Measurements from ENCODE around the gene UBE2QL1.

Gene UBE2QL1

DNA sequence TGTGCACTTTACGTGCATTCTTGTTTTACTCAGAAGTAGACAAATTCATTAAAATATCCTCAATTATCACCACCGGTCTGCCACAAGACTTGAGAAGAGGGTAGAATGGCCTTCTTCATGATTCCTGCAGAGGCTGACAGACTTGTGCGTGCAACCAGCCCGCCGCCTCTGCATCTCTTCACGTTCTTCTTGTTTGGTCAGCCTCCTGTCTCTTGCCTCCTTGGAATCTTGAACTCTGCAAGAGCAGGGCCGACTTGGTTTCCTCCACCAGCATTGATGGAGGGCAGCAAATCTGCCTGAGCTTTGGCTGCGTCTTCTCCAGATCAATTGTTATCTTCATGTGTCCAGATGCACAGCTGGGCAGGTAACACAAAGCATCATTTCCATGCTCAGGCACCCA, 20.2 kb downstream of the UBE2QL1 start:
- H3K27ac Mint-ChIP-seq: no peak overlapping the region
- H3K36me3 Mint-ChIP-seq (ENCODE audit: low read depth): no peaks in the 10 kb centered on the region
- intact Hi-C loops (cut with micrococcal nuclease): no loop called here
- no peaks in the 10 kb centered on the region for H3K9me3 Mint-ChIP-seq
- H3K4me1 Mint-ChIP-seq (ENCODE audit: low read depth): no peaks in the 10 kb centered on the region
- H3K27me3 Mint-ChIP-seq: peaks cover 10% of the 10 kb centered on the region
- H3K4me3 Mint-ChIP-seq: no peak overlapping the region

DNA sequence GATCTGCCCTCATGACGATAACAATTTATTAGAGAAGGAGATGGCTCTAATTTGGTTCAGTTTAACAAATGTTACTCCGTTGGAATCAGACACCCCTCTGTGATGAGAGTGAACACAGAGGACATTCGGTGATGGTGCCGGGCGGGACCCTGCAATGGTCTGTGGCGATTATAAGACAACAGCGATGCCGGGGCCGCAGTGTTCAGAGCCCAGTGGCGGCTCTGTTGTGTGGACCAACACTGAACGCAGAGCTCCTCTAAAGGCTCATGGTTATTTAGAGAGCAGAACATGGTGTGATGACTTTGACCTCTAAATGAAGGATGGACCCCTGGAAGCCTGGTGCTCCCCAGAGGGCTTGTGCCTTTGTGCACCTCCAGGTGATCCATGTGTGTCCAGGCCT, 21.2 kb downstream of the UBE2QL1 start:
- Mint-ChIP-seq H3K27ac (no peak overlapping the region), H3K4me1 (ENCODE audit: low read depth) (no peaks in the 10 kb centered on the region), H3K27me3 (peaks cover 10% of the 10 kb centered on the region), H3K4me3 (no peak overlapping the region), H3K9me3 (no peaks in the 10 kb centered on the region), H3K36me3 (ENCODE audit: low read depth) (no peaks in the 10 kb centered on the region)
- intact Hi-C loops (cut with micrococcal nuclease): no loop called here

DNA sequence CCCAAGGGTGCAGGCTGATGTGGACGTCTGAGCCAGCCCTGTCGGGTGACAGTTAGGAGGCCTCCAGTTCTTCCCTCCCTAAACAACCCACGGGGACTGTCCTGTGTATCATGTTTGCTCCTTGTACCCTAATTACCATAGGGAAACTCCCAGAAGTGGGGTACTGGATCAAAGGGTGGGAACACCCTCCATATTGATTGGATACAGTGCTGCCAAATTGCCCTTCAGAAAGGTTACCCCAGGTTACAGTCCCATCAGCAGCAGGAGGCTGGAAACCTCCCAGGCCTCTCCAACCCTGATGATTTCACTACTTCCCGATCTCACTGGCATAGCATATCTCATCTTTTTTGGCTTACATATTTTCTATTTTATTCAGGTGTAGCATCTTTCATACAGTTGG, 22.0 kb downstream of the UBE2QL1 start:
- Mint-ChIP-seq H3K4me1 (ENCODE audit: low read depth) (no peaks in the 10 kb centered on the region), H3K27ac (no peak overlapping the region), H3K27me3 (peaks cover 9% of the 10 kb centered on the region), H3K4me3 (no peak overlapping the region), H3K36me3 (ENCODE audit: low read depth) (no peaks in the 10 kb centered on the region), H3K9me3 (no peaks in the 10 kb centered on the region)
- intact Hi-C loops (cut with micrococcal nuclease): no loop called here

DNA sequence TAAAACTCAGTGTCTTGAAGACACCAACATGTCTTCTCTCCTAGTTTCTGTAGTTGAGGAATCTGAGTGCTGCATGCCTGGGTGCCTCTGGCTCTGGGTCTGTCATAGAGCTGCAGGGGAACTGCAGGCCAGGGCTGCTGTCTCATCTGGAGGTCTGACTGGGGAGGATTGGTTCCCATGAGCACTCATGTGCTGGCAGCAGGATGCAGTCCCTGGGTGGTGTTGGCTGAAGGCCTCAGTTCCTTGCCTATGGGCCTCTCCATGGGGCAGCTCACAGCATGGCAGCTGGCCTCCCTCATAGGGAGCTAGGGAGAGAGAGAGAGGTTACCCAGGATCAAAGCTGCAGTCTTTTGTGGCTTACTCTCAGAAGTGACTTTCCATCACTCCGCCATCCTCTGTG, 22.6 kb downstream of the UBE2QL1 start:
- intact Hi-C loops (cut with micrococcal nuclease): no loop called here
- Mint-ChIP-seq H3K27me3 (peaks cover 4% of the 10 kb centered on the region), H3K4me1 (ENCODE audit: low read depth) (no peaks in the 10 kb centered on the region), H3K9me3 (no peaks in the 10 kb centered on the region), H3K27ac (no peak overlapping the region), H3K4me3 (no peak overlapping the region), H3K36me3 (ENCODE audit: low read depth) (no peaks in the 10 kb centered on the region)

GRCh38 chr5:6472792-6473191, 24.1 kb downstream of the UBE2QL1 start:
- Mint-ChIP-seq H3K36me3 (ENCODE audit: low read depth) (no peaks in the 10 kb centered on the region), H3K4me3 (no peak overlapping the region), H3K27me3 (peaks cover 3% of the 10 kb centered on the region), H3K9me3 (no peaks in the 10 kb centered on the region), H3K4me1 (ENCODE audit: low read depth) (no peaks in the 10 kb centered on the region), H3K27ac (no peak overlapping the region)
- intact Hi-C loops (cut with micrococcal nuclease): no loop called here

GRCh38 chr5:6473284-6473683, 24.6 kb downstream of the UBE2QL1 start:
- no peaks in the 10 kb centered on the region for H3K36me3 Mint-ChIP-seq (ENCODE audit: low read depth)
- H3K4me1 Mint-ChIP-seq (ENCODE audit: low read depth): no peaks in the 10 kb centered on the region
- intact Hi-C loops (cut with micrococcal nuclease): no loop called here
- no peaks in the 10 kb centered on the region for H3K9me3 Mint-ChIP-seq
- H3K27ac Mint-ChIP-seq: no peak overlapping the region
- no peaks in the 10 kb centered on the region for H3K27me3 Mint-ChIP-seq
- H3K4me3 Mint-ChIP-seq: no peak overlapping the region

- no peaks in the 10 kb centered on the region for H3K9me3 Mint-ChIP-seq
- no peak overlapping the region for H3K27ac Mint-ChIP-seq
- intact Hi-C loops (cut with micrococcal nuclease): no loop called here
- H3K27me3 Mint-ChIP-seq: no peaks in the 10 kb centered on the region
- no peak overlapping the region for H3K4me3 Mint-ChIP-seq
- H3K4me1 Mint-ChIP-seq (ENCODE audit: low read depth): no peaks in the 10 kb centered on the region
- no peaks in the 10 kb centered on the region for H3K36me3 Mint-ChIP-seq (ENCODE audit: low read depth)
Observed at GRCh38 chr5:6475626-6476312, 27.1 kb downstream of the UBE2QL1 start.

- Mint-ChIP-seq H3K36me3 (ENCODE audit: low read depth) (no peaks in the 10 kb centered on the region), H3K27me3 (no peaks in the 10 kb centered on the region), H3K4me1 (ENCODE audit: low read depth) (no peaks in the 10 kb centered on the region), H3K9me3 (no peaks in the 10 kb centered on the region), H3K4me3 (no peak overlapping the region), H3K27ac (no peak overlapping the region)
- intact Hi-C loops (cut with micrococcal nuclease): no loop called here
Observed at GRCh38 chr5:6476313-6476661, 27.6 kb downstream of the UBE2QL1 start.

- Mint-ChIP-seq H3K9me3 (no peaks in the 10 kb centered on the region), H3K36me3 (ENCODE audit: low read depth) (no peaks in the 10 kb centered on the region), H3K4me1 (ENCODE audit: low read depth) (no peaks in the 10 kb centered on the region), H3K27ac (no peak overlapping the region), H3K4me3 (no peak overlapping the region), H3K27me3 (no peaks in the 10 kb centered on the region)
- intact Hi-C loops (cut with micrococcal nuclease): no loop called here
Observed at GRCh38 chr5:6478793-6479192, 30.1 kb downstream of the UBE2QL1 start.

GRCh38 chr5:6480133-6481051, 31.7 kb downstream of the UBE2QL1 start:
- intact Hi-C loops (cut with micrococcal nuclease): no loop called here
- Mint-ChIP-seq H3K27ac (no peak overlapping the region), H3K36me3 (ENCODE audit: low read depth) (no peaks in the 10 kb centered on the region), H3K27me3 (no peaks in the 10 kb centered on the region), H3K4me1 (ENCODE audit: low read depth) (no peaks in the 10 kb centered on the region), H3K9me3 (no peaks in the 10 kb centered on the region), H3K4me3 (no peak overlapping the region)

GRCh38 chr5:6482735-6483134, 34.1 kb downstream of the UBE2QL1 start:
- Mint-ChIP-seq H3K36me3 (ENCODE audit: low read depth) (no peaks in the 10 kb centered on the region), H3K4me3 (no peak overlapping the region), H3K9me3 (no peaks in the 10 kb centered on the region), H3K27ac (no peak overlapping the region), H3K27me3 (no peaks in the 10 kb centered on the region), H3K4me1 (ENCODE audit: low read depth) (no peaks in the 10 kb centered on the region)
- intact Hi-C loops (cut with micrococcal nuclease): no loop called here

DNA sequence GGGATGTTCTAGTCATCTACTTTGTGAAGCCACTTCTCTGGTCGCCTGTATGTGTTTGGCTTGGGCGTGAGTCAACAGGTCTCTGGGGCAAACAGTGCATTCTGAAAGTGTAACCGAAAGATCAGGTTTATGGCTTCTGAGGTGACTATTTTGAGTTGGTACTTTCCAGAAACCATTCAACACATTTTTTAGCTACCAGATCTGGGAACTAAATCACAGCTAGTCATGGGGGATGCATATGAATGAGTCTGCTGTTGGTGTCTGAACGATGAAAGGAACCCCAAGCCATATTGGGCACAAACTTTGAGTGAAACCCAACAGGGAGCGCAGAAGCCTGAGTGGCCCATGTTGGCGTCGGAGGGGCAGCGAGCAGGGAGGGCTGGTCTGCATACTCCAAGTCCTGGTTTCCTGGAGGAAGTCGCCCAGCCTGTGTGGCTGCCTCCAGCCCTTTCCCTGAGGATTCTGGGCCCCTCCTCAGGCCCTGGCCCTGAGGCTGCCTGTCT, 35.3 kb downstream of the UBE2QL1 start:
- Mint-ChIP-seq H3K9me3 (no peaks in the 10 kb centered on the region), H3K4me1 (ENCODE audit: low read depth) (no peaks in the 10 kb centered on the region), H3K36me3 (ENCODE audit: low read depth) (no peaks in the 10 kb centered on the region), H3K4me3 (no peak overlapping the region), H3K27me3 (no peaks in the 10 kb centered on the region), H3K27ac (no peak overlapping the region)
- intact Hi-C loops (cut with micrococcal nuclease): no loop called here

DNA sequence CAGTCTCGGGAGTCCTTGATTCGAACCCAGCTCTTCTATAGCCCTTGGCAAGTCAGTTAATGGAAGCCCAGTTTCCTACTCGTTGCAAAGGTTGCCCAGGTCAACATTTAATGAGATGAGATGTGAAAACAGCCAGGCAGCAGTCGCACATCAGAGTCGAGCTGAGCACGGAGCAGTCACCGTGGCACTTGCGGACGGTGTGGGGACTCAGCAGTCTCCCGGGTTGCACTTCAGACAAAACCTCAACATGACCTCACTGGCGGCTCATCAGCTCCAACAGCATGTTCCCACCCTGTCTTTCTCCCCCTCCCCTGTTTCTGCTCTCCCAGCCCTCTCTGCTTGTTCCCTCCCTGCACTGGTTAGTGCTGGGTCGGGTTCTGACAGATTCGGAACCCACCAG, 35.8 kb downstream of the UBE2QL1 start:
- no peaks in the 10 kb centered on the region for H3K36me3 Mint-ChIP-seq (ENCODE audit: low read depth)
- no peaks in the 10 kb centered on the region for H3K4me1 Mint-ChIP-seq (ENCODE audit: low read depth)
- intact Hi-C loops (cut with micrococcal nuclease): no loop called here
- H3K27ac Mint-ChIP-seq: no peak overlapping the region
- no peaks in the 10 kb centered on the region for H3K9me3 Mint-ChIP-seq
- H3K4me3 Mint-ChIP-seq: no peak overlapping the region
- no peaks in the 10 kb centered on the region for H3K27me3 Mint-ChIP-seq

- Mint-ChIP-seq H3K27me3 (no peaks in the 10 kb centered on the region), H3K27ac (no peak overlapping the region), H3K36me3 (ENCODE audit: low read depth) (no peaks in the 10 kb centered on the region), H3K4me3 (no peak overlapping the region), H3K4me1 (ENCODE audit: low read depth) (no peaks in the 10 kb centered on the region), H3K9me3 (no peaks in the 10 kb centered on the region)
- intact Hi-C loops (cut with micrococcal nuclease): no loop called here
Observed at GRCh38 chr5:6484899-6485298, 36.2 kb downstream of the UBE2QL1 start.

Measured in dendritic cell treated with granulocyte-macrophage colony-stimulating factor and Interleukin-4, amounts not matched to agents 40 ng/mL and 50 ng/mL, for 4 days (primary cell).